CD14-positive monocyte (primary cell): ENCODE measurements around the gene KCNQ1OT1. TPM values are rescaled to one million over a fixed set of nuclear protein-coding genes. Genes with fewer than 3 reads are reported as not detected.
A peak's percentile ranks its signal among the peaks of the same experiment; 100 is the strongest.

Source experiments
- DNase-seq, 3 donors: peaks; one replicate each; pipeline ENCODE4 v3.0.0-alpha.2; 2011 to 2022
- H2AFZ ChIP-seq: 2 replicates; pipeline ENCODE4 v1.6.0; 2012; ENCODE audit warnings: mild to moderate bottlenecking, low read depth, low read length, inconsistent platforms; ENCODE audit not compliant: insufficient read depth, poor library complexity, severe bottlenecking
- H3K27ac ChIP-seq, 2 donors: 1 replicate in 1 of 2; 2 replicates in 1 of 2; pipeline ENCODE4 v1.5.1; 2012 to 2013; ENCODE audit warnings: low read length in 2 of 2, control low read depth in 1 of 2, inconsistent platforms in 1 of 2, low read depth in 1 of 2, mild to moderate bottlenecking in 1 of 2
- H3K27me3 ChIP-seq, 2 donors: one replicate each; pipeline versions ENCODE4 v1.6.0 to v1.6.1; 2011 to 2013; ENCODE audit warnings: low read length in 2 of 2; ENCODE audit not compliant: control insufficient read depth in 2 of 2, insufficient read depth in 2 of 2
- H3K36me3 ChIP-seq, 2 donors: replicated peaks in 1 of 2; 1 replicate in 1 of 2; 2 replicates in 1 of 2; pipeline versions ENCODE4 v1.5.1 to v1.6.1; 2012 to 2013; ENCODE audit warnings: low read length in 2 of 2, control low read depth in 1 of 2, inconsistent platforms in 1 of 2, mild to moderate bottlenecking in 1 of 2; ENCODE audit not compliant: insufficient read depth in 2 of 2, control insufficient read depth in 1 of 2
- H3K4me1 ChIP-seq, 2 donors: 1 replicate in 1 of 2; 2 replicates in 1 of 2; pipeline versions ENCODE4 v1.5.1 to v1.6.1; 2012 to 2013; ENCODE audit warnings: low read length in 2 of 2, control low read depth in 1 of 2, inconsistent platforms in 1 of 2, mild to moderate bottlenecking in 1 of 2, moderate library complexity in 1 of 2; ENCODE audit not compliant: insufficient read depth in 2 of 2, control insufficient read depth in 1 of 2
- H3K4me2 ChIP-seq: replicated peaks from 2 replicates; pipeline ENCODE3; 2012; ENCODE audit warnings: low read length, moderate library complexity, mild to moderate bottlenecking; ENCODE audit not compliant: poor library complexity, severe bottlenecking; ENCODE audit errors: extremely low read depth
- H3K4me3 ChIP-seq, 3 experiments: fragments of 200-600 bp in 1 of 3; sonication (generic) in 1 of 3; replicated peaks in 1 of 3; 1 replicate in 2 of 3; 2 replicates in 1 of 3; pipeline ENCODE4 v1.5.1; 2011 to 2013; ENCODE audit warnings: low read length in 3 of 3, mild to moderate bottlenecking in 3 of 3, control low read depth in 2 of 3, low read depth in 2 of 3, inconsistent platforms in 1 of 3, moderate library complexity in 1 of 3
- H3K79me2 ChIP-seq: 2 replicates; pipeline ENCODE4 v1.6.0; 2012; ENCODE audit warnings: mild to moderate bottlenecking, control low read depth, inconsistent platforms, low read length, moderate library complexity; ENCODE audit not compliant: insufficient read depth
- H3K9ac ChIP-seq: 2 replicates; pipeline ENCODE4 v1.6.0; 2017; ENCODE audit warnings: low read length, mild to moderate bottlenecking; ENCODE audit not compliant: insufficient read depth, poor library complexity, severe bottlenecking
- H3K9me3 ChIP-seq, 2 donors: replicated peaks in 1 of 2; 1 replicate in 1 of 2; 2 replicates in 1 of 2; pipeline versions ENCODE4 v1.5.1 to v1.6.1; 2012 to 2013; ENCODE audit warnings: low read length in 2 of 2, control low read depth in 1 of 2; ENCODE audit not compliant: control insufficient read depth in 1 of 2, insufficient read depth in 1 of 2
- H4K20me1 ChIP-seq: 2 replicates; pipeline ENCODE4 v1.6.0; 2012; ENCODE audit warnings: mild to moderate bottlenecking, low read length, control low read depth, moderate library complexity; ENCODE audit not compliant: insufficient read depth
- H3K27ac Mint-ChIP-seq, 7 donors: one replicate each; pipeline ENCODE4 v1.8.0; 2020; ENCODE audit warnings: mild to moderate bottlenecking in 7 of 7, mixed read lengths in 7 of 7, moderate library complexity in 6 of 7, inconsistent platforms in 2 of 7
- H3K27me3 Mint-ChIP-seq, 3 donors: one replicate each; pipeline ENCODE4 v1.8.0; 2021 to 2022; ENCODE audit warnings: low read depth in 3 of 3, mild to moderate bottlenecking in 3 of 3, mixed read lengths in 3 of 3, moderate library complexity in 3 of 3, inconsistent platforms in 1 of 3
- H3K36me3 Mint-ChIP-seq, 2 donors: one replicate each; pipeline ENCODE4 v1.8.0; 2020; ENCODE audit warnings: mixed read lengths in 2 of 2, inconsistent platforms in 1 of 2, mild to moderate bottlenecking in 1 of 2
- H3K4me1 Mint-ChIP-seq: one replicate; pipeline ENCODE4 v1.8.0; 2020; ENCODE audit warnings: mild to moderate bottlenecking, mixed read lengths
- H3K4me3 Mint-ChIP-seq, 2 donors: one replicate each; pipeline ENCODE4 v1.8.0; 2020; ENCODE audit warnings: mild to moderate bottlenecking in 2 of 2, mixed read lengths in 2 of 2, moderate library complexity in 1 of 2
- H3K9me3 Mint-ChIP-seq, 7 donors: one replicate each; pipeline ENCODE4 v1.8.0; 2020 to 2022; ENCODE audit warnings: mixed read lengths in 7 of 7, mild to moderate bottlenecking in 6 of 7, moderate library complexity in 6 of 7, inconsistent platforms in 2 of 7
- WGBS: methylation state at CpG from one replicate; pipeline ENCODE4 v1.1.5; 2013; ENCODE audit warnings: missing lambda C conversion rate; ENCODE audit not compliant: insufficient coverage; 5-methylcytosine and 5-hydroxymethylcytosine counted together
- intact Hi-C, 2 donors: fragments of 100-400 bp; cut with micrococcal nuclease; formaldehyde crosslinking; loops; one replicate each; pipeline versions ENCODE4 v1.15.0 to v1.15.1; 2023
- polyA plus RNA-seq, 3 donors: library from polyadenylated mRNA; depleted of rRNA in 1 of 3; unstranded in 2 of 3; stranded (reverse) in 1 of 3; fragments of 300-500 nt in 2 of 3; fragments of >200 nt in 1 of 3; fragmentation: Illumina TruSeq in 2 of 3; gene quantifications; 1 replicate in 2 of 3; 2 replicates in 1 of 3; pipeline ENCODE4 v1.2.3, GENCODE V29; 2012 to 2021
- TF ChIP-seq, protein P1 (sequence below): fragments of 200-600 bp; IDR thresholded peaks from one replicate; pipeline ENCODE4 v1.8.0; 2022; ENCODE audit warnings: antibody characterized with exemption, mild to moderate bottlenecking

The KCNQ1OT1 gene
- polyA plus RNA-seq, 3 donors, result 0.01 to 0.04 (median 0.03) TPM

DNA sequence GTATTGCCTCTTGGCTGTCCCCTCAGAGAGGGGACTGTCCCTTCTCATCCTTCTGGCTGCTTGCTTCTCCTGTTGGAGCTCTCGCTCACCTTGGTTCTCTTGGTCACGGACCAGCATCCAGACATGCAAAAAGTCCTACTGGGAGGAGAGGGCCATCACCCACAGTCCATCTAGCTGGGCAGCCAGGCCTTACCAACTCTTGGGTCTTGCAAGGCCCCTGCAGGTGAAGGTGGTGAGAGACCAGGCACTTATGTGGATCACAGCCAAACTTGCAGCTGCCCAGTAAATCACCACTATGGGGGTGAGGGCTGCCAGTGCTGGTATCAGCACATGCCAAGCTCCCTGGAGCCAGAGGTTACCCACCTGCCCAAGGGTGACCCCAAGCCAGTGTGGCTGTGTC is 36.3 kb downstream of the KCNQ1OT1 start:
- no peak overlapping the region for H3K4me3 Mint-ChIP-seq
- peaks cover 0 to 3% (median 0%) of the 10 kb centered on the region in 3 donors for H3K27me3 Mint-ChIP-seq
- H3K36me3 Mint-ChIP-seq, result peaks cover 70 to 85% of the 10 kb centered on the region in 2 donors

GRCh38 chr11:2662430-2663299 is 37.1 kb downstream of the KCNQ1OT1 start:
- intact Hi-C loops, result no loop called here
- TF ChIP-seq, protein P1, sequence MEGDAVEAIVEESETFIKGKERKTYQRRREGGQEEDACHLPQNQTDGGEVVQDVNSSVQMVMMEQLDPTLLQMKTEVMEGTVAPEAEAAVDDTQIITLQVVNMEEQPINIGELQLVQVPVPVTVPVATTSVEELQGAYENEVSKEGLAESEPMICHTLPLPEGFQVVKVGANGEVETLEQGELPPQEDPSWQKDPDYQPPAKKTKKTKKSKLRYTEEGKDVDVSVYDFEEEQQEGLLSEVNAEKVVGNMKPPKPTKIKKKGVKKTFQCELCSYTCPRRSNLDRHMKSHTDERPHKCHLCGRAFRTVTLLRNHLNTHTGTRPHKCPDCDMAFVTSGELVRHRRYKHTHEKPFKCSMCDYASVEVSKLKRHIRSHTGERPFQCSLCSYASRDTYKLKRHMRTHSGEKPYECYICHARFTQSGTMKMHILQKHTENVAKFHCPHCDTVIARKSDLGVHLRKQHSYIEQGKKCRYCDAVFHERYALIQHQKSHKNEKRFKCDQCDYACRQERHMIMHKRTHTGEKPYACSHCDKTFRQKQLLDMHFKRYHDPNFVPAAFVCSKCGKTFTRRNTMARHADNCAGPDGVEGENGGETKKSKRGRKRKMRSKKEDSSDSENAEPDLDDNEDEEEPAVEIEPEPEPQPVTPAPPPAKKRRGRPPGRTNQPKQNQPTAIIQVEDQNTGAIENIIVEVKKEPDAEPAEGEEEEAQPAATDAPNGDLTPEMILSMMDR, result no peak

More for the DNA sequence above, 36.3 kb downstream of the KCNQ1OT1 start:
- no peak overlapping the region for H3K4me3 ChIP-seq
- no peaks in the 10 kb centered on the region for H3K27me3 ChIP-seq
- Mint-ChIP-seq H3K9me3 (peaks cover 3 to 38% (median 21%) of the 10 kb centered on the region in 7 donors), H3K4me1 (no peaks in the 10 kb centered on the region), H3K27ac (no peak overlapping the region)
- peaks cover 49 to 94% of the 10 kb centered on the region in 2 donors for H3K36me3 ChIP-seq
- H3K4me2 ChIP-seq, result no peak overlapping the region
- H3K9me3 ChIP-seq, result peaks cover 17 to 28% of the 10 kb centered on the region in 2 donors
- H2AFZ ChIP-seq, result no peak overlapping the region
- 100% methylated on average over 2 of the region's 2 CpGs for WGBS
- intact Hi-C loops, result no loop called here
- DNase-seq, result peak in 1 of 3 donors; percentile 1
- H3K27ac ChIP-seq, result no peak overlapping the region
- H3K4me1 ChIP-seq, result no peaks in the 10 kb centered on the region
- H4K20me1 ChIP-seq, result peaks cover 42% of the 10 kb centered on the region
- TF ChIP-seq, protein P1, result no peak
- H3K9ac ChIP-seq, result no peak overlapping the region
- H3K79me2 ChIP-seq, result no peaks in the 10 kb centered on the region

More at GRCh38 chr11:2662430-2663299, 37.1 kb downstream of the KCNQ1OT1 start:
- Histone ChIP-seq H3K79me2 (no peaks in the 10 kb centered on the region), H3K4me3 (no peak overlapping the region), H3K9ac (no peak overlapping the region), H4K20me1 (peaks cover 34% of the 10 kb centered on the region), H3K4me2 (no peak overlapping the region), H3K27ac (no peak overlapping the region), H3K9me3 (peaks cover 17 to 28% of the 10 kb centered on the region in 2 donors), H3K4me1 (no peaks in the 10 kb centered on the region), H3K36me3 (peaks cover 46 to 85% of the 10 kb centered on the region in 2 donors), H3K27me3 (no peaks in the 10 kb centered on the region), H2AFZ (no peak overlapping the region)
- no peaks in the 10 kb centered on the region for H3K4me1 Mint-ChIP-seq
- no peak overlapping the region for H3K4me3 Mint-ChIP-seq
- WGBS, result 96% methylated on average over 16 of the region's 19 CpGs
- H3K9me3 Mint-ChIP-seq, result peaks cover 4 to 42% (median 21%) of the 10 kb centered on the region in 7 donors
- H3K36me3 Mint-ChIP-seq, result peaks cover 70 to 80% of the 10 kb centered on the region in 2 donors
- peaks cover 0 to 3% (median 0%) of the 10 kb centered on the region in 3 donors for H3K27me3 Mint-ChIP-seq
- DNase-seq, result peak in 1 of 3 donors; percentile 1
- H3K27ac Mint-ChIP-seq, result no peak overlapping the region
